ENCODE measurements around the gene ATXN7.

Gene ATXN7

DNA sequence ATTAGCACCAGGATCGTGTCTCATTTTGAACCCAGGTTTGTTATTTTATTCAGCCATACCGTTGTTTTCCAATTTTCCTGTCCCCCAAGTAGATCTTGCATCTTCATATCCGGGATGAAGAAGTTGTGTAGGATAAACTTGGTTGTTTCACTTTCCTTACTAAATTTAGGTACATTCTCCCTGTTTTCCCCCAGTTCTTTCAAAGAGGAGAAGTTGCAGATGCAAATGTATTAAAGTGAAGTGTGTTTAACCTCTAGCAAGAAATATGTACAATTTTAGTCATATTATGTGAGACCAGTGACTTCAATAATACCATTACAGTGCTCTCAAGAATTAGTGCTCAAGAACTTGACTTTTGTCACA, 1.3 kb downstream of the ATXN7 start:
- Histone ChIP-seq H3K36me3 (replicated peaks; ENCODE audit: insufficient read depth, low read length) (no peaks in the 10 kb centered on the region), H3K4me2 (ENCODE audit: low read depth, low read length) (peak overlapping the region; percentile 80), H2AFZ (ENCODE audit: low read length) (peak overlapping the region; percentile 88; the same call in 1 of the 2 replicates), H4K20me1 (ENCODE audit: insufficient read depth, low read length) (no peaks in the 10 kb centered on the region), H3K9me3 (replicated peaks; ENCODE audit: insufficient read depth, low read length) (no peaks in the 10 kb centered on the region), H3K9ac (ENCODE audit: low read length) (peak overlapping the region; percentile 88; the same call in 1 of the 2 replicates), H3F3A (ENCODE audit: insufficient read depth, low read length) (no peaks in the 10 kb centered on the region), H3K4me3 (ENCODE audit: low read length) (peak overlapping the region; percentile 59), H3K79me2 (ENCODE audit: low read length) (peaks cover 87% of the 10 kb centered on the region), H3K9me2 (replicated peaks; ENCODE audit: insufficient read depth, low read length) (no peaks in the 10 kb centered on the region), H3K27me3 (replicated peaks; ENCODE audit: insufficient read depth, low read length) (no peaks in the 10 kb centered on the region), H3K4me1 (ENCODE audit: low read length) (peaks cover 13% of the 10 kb centered on the region), H3K27ac (ENCODE audit: low read length) (peak overlapping the region; percentile 44; the same call in 1 of the 2 replicates)
- no peak for DNase-seq
- TF ChIP-seq EZH2 (optimal IDR thresholded peaks at IDR 0.05; ENCODE audit: low read depth, low read length) (no peak), CTCF (IDR thresholded peaks at IDR 0.05; ENCODE audit: low read length) (no peak), EZH2phosphoT487 (IDR thresholded peaks at IDR 0.05; ENCODE audit: low read length) (no peak)

GRCh38 chr3:63867225-63867624, 3.6 kb downstream of the ATXN7 start:
- Histone ChIP-seq H3K4me1 (ENCODE audit: low read length) (peaks cover 15% of the 10 kb centered on the region), H3K79me2 (ENCODE audit: low read length) (peaks cover 86% of the 10 kb centered on the region)
- DNase-seq, result no peak

GRCh38 chr3:63869940-63870614, 6.4 kb downstream of the ATXN7 start:
- TF ChIP-seq CTCF (IDR thresholded peaks at IDR 0.05; ENCODE audit: low read length) (no peak), EZH2phosphoT487 (IDR thresholded peaks at IDR 0.05; ENCODE audit: low read length) (no peak), EZH2 (optimal IDR thresholded peaks at IDR 0.05; ENCODE audit: low read depth, low read length) (no peak)
- H3K9ac ChIP-seq (ENCODE audit: low read length), result no peak overlapping the region
- H3F3A ChIP-seq (ENCODE audit: insufficient read depth, low read length), result no peaks in the 10 kb centered on the region
- H3K4me2 ChIP-seq (ENCODE audit: low read depth, low read length), result no peak overlapping the region
- DNase-seq, result no peak
- H3K9me3 ChIP-seq (replicated peaks; ENCODE audit: insufficient read depth, low read length), result no peaks in the 10 kb centered on the region
- no peaks in the 10 kb centered on the region for H3K36me3 ChIP-seq (replicated peaks; ENCODE audit: insufficient read depth, low read length)
- H3K4me3 ChIP-seq (ENCODE audit: low read length), result no peak overlapping the region
- H4K20me1 ChIP-seq (ENCODE audit: insufficient read depth, low read length), result no peaks in the 10 kb centered on the region
- peaks cover 5% of the 10 kb centered on the region for H3K4me1 ChIP-seq (ENCODE audit: low read length)
- no peaks in the 10 kb centered on the region for H3K27me3 ChIP-seq (replicated peaks; ENCODE audit: insufficient read depth, low read length)
- no peaks in the 10 kb centered on the region for H3K9me2 ChIP-seq (replicated peaks; ENCODE audit: insufficient read depth, low read length)
- H2AFZ ChIP-seq (ENCODE audit: low read length), result no peak overlapping the region
- peaks cover 90% of the 10 kb centered on the region for H3K79me2 ChIP-seq (ENCODE audit: low read length)
- H3K27ac ChIP-seq (ENCODE audit: low read length), result no peak overlapping the region

More at GRCh38 chr3:63867225-63867624, 3.6 kb downstream of the ATXN7 start:
- H4K20me1 ChIP-seq (ENCODE audit: insufficient read depth, low read length), result no peaks in the 10 kb centered on the region
- H3K9me2 ChIP-seq (replicated peaks; ENCODE audit: insufficient read depth, low read length), result no peaks in the 10 kb centered on the region
- H3K9ac ChIP-seq (ENCODE audit: low read length), result no peak overlapping the region
- no peaks in the 10 kb centered on the region for H3K36me3 ChIP-seq (replicated peaks; ENCODE audit: insufficient read depth, low read length)
- H3K27ac ChIP-seq (ENCODE audit: low read length), result no peak overlapping the region
- no peaks in the 10 kb centered on the region for H3K9me3 ChIP-seq (replicated peaks; ENCODE audit: insufficient read depth, low read length)
- H3K4me2 ChIP-seq (ENCODE audit: low read depth, low read length), result no peak overlapping the region
- no peaks in the 10 kb centered on the region for H3K27me3 ChIP-seq (replicated peaks; ENCODE audit: insufficient read depth, low read length)
- no peak overlapping the region for H3K4me3 ChIP-seq (ENCODE audit: low read length)
- H3F3A ChIP-seq (ENCODE audit: insufficient read depth, low read length), result no peaks in the 10 kb centered on the region
- TF ChIP-seq EZH2phosphoT487 (IDR thresholded peaks at IDR 0.05; ENCODE audit: low read length) (no peak), CTCF (IDR thresholded peaks at IDR 0.05; ENCODE audit: low read length) (no peak), EZH2 (optimal IDR thresholded peaks at IDR 0.05; ENCODE audit: low read depth, low read length) (no peak)
- no peak overlapping the region for H2AFZ ChIP-seq (ENCODE audit: low read length)

Measured in MM.1S (cell line).